ENCODE results near the gene KIN. TPM values are rescaled to one million over a fixed set of nuclear protein-coding genes. Genes with fewer than 3 reads are reported as not detected.

KIN gene
- total and polyA plus RNA-seq, 11 donors: 2.5 to 10.7 (median 5.7) TPM

Other genes starting within 250 kb of the KIN start
- 10 to 100 TPM in 5 of 9 donors, 1 to 10 TPM in 4; 2.9 to 20.4 (median 12.3) TPM for gene ITIH5, start 121.0 kb downstream of the KIN start, total RNA-seq
- 1 to 10 TPM; 2.7 to 3.1 TPM for gene ITIH5, start 121.0 kb downstream of the KIN start, polyA plus RNA-seq
- gene ITIH2, start 84.7 kb downstream of the KIN start, total RNA-seq: not detected
- gene ITIH2, start 84.7 kb downstream of the KIN start, polyA plus RNA-seq: not detected
- 1,000 to 10,000 TPM in 1 of 9 donors, 100 to 1,000 TPM in 8; 492 to 1,259 (median 784) TPM for gene ATP5F1C, start 184 bp upstream of the KIN start, total RNA-seq
- 1,000 to 10,000 TPM in 1 of 2 donors, 100 to 1,000 TPM in 1; 963 to 1,062 TPM for gene ATP5F1C, start 184 bp upstream of the KIN start, polyA plus RNA-seq
- 10 to 100 TPM in 6 of 9 donors, 1 to 10 TPM in 3; 5.9 to 14.0 (median 12.4) TPM for gene TAF3, start 30.5 kb upstream of the KIN start, total RNA-seq
- 1 to 10 TPM; 5.7 to 6.8 TPM for gene TAF3, start 30.5 kb upstream of the KIN start, polyA plus RNA-seq

Data from heart left ventricle (tissue), 11 donors.